ENCODE measurements around the gene MSRB3.

GRCh38 chr12:65293735-65294134 lies 15.3 kb downstream of the MSRB3 start:
- TF ChIP-seq CTCF (IDR thresholded peaks at IDR 0.05) (no peak), POLR2A (IDR thresholded peaks at IDR 0.05) (no peak), POLR2AphosphoS5 (IDR thresholded peaks at IDR 0.05; ENCODE audit: insufficient read depth in 1 of 2, low read depth in 1 of 2) (no peak)
